ENCODE measurements around the gene FARS2.

The FARS2 gene

DNA sequence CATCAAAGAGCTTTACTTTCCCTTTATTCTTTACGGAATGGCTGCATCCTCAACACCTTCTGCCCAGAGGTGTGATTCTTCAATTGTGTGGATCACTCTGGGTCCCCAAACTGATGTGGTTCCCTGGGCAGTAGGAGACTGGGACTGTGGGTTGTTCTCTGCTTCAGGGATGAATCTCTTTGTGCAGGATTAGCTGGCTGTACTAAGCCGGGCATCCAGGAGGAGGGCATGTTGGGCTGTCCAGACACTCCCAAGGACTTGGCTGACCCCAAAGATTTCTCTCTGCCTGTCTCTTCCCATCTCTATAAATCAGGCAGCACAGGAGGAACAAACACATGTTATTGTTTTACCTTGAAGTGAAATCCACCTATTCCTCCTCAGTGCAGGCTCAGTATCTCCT is 15.3 kb downstream of the FARS2 start:
- no peaks in the 10 kb centered on the region for H3K36me3 ChIP-seq (ENCODE audit: control insufficient read depth, insufficient read depth, low read length, severe bottlenecking)
- no peaks in the 10 kb centered on the region for H3K4me1 ChIP-seq (ENCODE audit: control insufficient read depth, insufficient read depth, low read length)
- no peak overlapping the region for H3K9ac ChIP-seq (ENCODE audit: low read length)
- no peak for DNase-seq (ENCODE audit: low read depth)
- H3K9me3 ChIP-seq (ENCODE audit: control insufficient read depth, low read length): no peaks in the 10 kb centered on the region
- no peak overlapping the region for H3K4me3 ChIP-seq (ENCODE audit: low read length)
- no peaks in the 10 kb centered on the region for H3K27me3 ChIP-seq (replicated peaks; ENCODE audit: control insufficient read depth, insufficient read depth, low read length)

DNA sequence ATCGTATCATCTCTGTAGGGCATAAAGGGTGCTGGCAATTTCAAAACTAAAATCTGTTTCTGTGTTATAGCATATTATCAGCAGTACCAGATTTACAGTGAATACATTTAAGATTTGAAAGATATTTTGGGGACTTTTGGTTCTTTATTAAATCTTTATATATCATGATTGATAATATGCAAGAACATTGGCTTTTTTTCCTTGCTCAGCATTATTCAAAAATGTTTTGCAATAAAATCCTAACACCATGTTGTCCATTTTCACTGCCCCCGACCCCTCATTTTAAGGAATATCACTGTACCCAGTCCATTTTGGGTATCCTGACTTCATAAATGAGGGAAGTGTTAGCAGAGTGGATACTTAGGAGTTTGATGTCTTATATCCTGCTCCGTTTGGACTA is 16.3 kb downstream of the FARS2 start:
- Histone ChIP-seq H3K9me3 (ENCODE audit: control insufficient read depth, low read length) (no peaks in the 10 kb centered on the region), H3K9ac (ENCODE audit: low read length) (no peak overlapping the region), H3K4me3 (ENCODE audit: low read length) (no peak overlapping the region), H3K36me3 (ENCODE audit: control insufficient read depth, insufficient read depth, low read length, severe bottlenecking) (no peaks in the 10 kb centered on the region), H3K27me3 (replicated peaks; ENCODE audit: control insufficient read depth, insufficient read depth, low read length) (no peaks in the 10 kb centered on the region), H3K4me1 (ENCODE audit: control insufficient read depth, insufficient read depth, low read length) (no peaks in the 10 kb centered on the region)
- DNase-seq (ENCODE audit: low read depth): no peak

DNA sequence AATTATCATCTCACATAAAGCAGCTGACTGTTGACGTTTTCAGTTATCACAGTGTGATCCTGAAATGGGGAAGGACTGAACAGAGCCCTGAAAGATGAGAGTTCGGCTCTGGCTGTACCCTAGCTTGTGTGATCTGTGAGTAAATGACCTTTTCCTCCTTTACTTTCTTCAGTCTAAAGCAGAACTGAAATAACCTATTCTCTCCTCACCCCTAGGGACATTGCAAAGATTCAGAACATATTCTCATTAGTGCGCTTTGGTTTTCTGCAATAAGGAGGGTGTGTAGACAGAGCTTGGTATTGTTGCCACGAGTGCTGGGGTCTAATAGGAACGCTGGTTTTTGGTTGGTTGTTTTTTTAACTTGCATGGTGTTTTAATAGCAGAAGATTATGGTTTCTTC is 16.7 kb downstream of the FARS2 start:
- Histone ChIP-seq H3K27me3 (replicated peaks; ENCODE audit: control insufficient read depth, insufficient read depth, low read length) (no peaks in the 10 kb centered on the region), H3K9me3 (ENCODE audit: control insufficient read depth, low read length) (no peaks in the 10 kb centered on the region), H3K4me3 (ENCODE audit: low read length) (no peak overlapping the region), H3K4me1 (ENCODE audit: control insufficient read depth, insufficient read depth, low read length) (no peaks in the 10 kb centered on the region), H3K36me3 (ENCODE audit: control insufficient read depth, insufficient read depth, low read length, severe bottlenecking) (no peaks in the 10 kb centered on the region), H3K9ac (ENCODE audit: low read length) (no peak overlapping the region)
- no peak for DNase-seq (ENCODE audit: low read depth)

- Histone ChIP-seq H3K27me3 (replicated peaks; ENCODE audit: control insufficient read depth, insufficient read depth, low read length) (no peaks in the 10 kb centered on the region), H3K9me3 (ENCODE audit: control insufficient read depth, low read length) (no peaks in the 10 kb centered on the region), H3K9ac (ENCODE audit: low read length) (no peak overlapping the region), H3K4me3 (ENCODE audit: low read length) (no peak overlapping the region), H3K36me3 (ENCODE audit: control insufficient read depth, insufficient read depth, low read length, severe bottlenecking) (no peaks in the 10 kb centered on the region), H3K4me1 (ENCODE audit: control insufficient read depth, insufficient read depth, low read length) (no peaks in the 10 kb centered on the region)
- no peak for DNase-seq (ENCODE audit: low read depth)
These were observed 17.3 kb downstream of the FARS2 start for GRCh38 chr6:5278565-5279120.

GRCh38 chr6:5279891-5280338 is 18.6 kb downstream of the FARS2 start:
- Histone ChIP-seq H3K4me1 (ENCODE audit: control insufficient read depth, insufficient read depth, low read length) (no peaks in the 10 kb centered on the region), H3K27me3 (replicated peaks; ENCODE audit: control insufficient read depth, insufficient read depth, low read length) (no peaks in the 10 kb centered on the region), H3K9ac (ENCODE audit: low read length) (no peak overlapping the region), H3K9me3 (ENCODE audit: control insufficient read depth, low read length) (no peaks in the 10 kb centered on the region), H3K36me3 (ENCODE audit: control insufficient read depth, insufficient read depth, low read length, severe bottlenecking) (no peaks in the 10 kb centered on the region), H3K4me3 (ENCODE audit: low read length) (no peak overlapping the region)
- no peak for DNase-seq (ENCODE audit: low read depth)

DNA sequence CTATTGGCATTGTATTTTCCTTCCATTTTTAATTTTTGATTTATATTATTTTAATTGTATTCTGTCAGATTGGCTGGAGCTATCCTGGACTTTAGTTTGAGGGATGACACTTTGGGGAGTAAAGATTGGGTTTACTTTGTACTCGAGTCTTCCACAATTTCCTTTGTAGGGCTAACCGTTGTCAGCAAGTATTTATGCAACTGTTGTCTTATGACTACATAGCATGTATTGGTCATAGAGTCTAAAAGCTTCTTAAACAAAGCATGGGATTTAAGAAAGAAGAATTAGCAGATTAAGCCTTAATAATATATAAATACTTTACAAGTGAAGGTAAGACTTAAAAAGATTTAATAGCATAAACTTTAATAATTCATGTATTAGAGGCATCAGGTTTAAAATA is 19.6 kb downstream of the FARS2 start:
- DNase-seq (ENCODE audit: low read depth): no peak
- Histone ChIP-seq H3K36me3 (ENCODE audit: control insufficient read depth, insufficient read depth, low read length, severe bottlenecking) (no peaks in the 10 kb centered on the region), H3K4me1 (ENCODE audit: control insufficient read depth, insufficient read depth, low read length) (no peaks in the 10 kb centered on the region), H3K4me3 (ENCODE audit: low read length) (no peak overlapping the region), H3K27me3 (replicated peaks; ENCODE audit: control insufficient read depth, insufficient read depth, low read length) (no peaks in the 10 kb centered on the region), H3K9me3 (ENCODE audit: control insufficient read depth, low read length) (no peaks in the 10 kb centered on the region), H3K9ac (ENCODE audit: low read length) (no peak overlapping the region)

GRCh38 chr6:5282191-5282623 is 20.9 kb downstream of the FARS2 start:
- no peak for DNase-seq (ENCODE audit: low read depth)
- H3K4me1 ChIP-seq (ENCODE audit: control insufficient read depth, insufficient read depth, low read length): peaks cover 3% of the 10 kb centered on the region

GRCh38 chr6:5285081-5285480 is 23.8 kb downstream of the FARS2 start:
- Histone ChIP-seq H3K4me1 (ENCODE audit: control insufficient read depth, insufficient read depth, low read length) (peaks cover 12% of the 10 kb centered on the region), H3K9me3 (ENCODE audit: control insufficient read depth, low read length) (no peaks in the 10 kb centered on the region), H3K27me3 (replicated peaks; ENCODE audit: control insufficient read depth, insufficient read depth, low read length) (no peaks in the 10 kb centered on the region), H3K4me3 (ENCODE audit: low read length) (no peak overlapping the region), H3K9ac (ENCODE audit: low read length) (no peak overlapping the region), H3K36me3 (ENCODE audit: control insufficient read depth, insufficient read depth, low read length, severe bottlenecking) (no peaks in the 10 kb centered on the region)
- DNase-seq (ENCODE audit: low read depth): no peak

More at GRCh38 chr6:5282191-5282623, 20.9 kb downstream of the FARS2 start:
- Histone ChIP-seq H3K27me3 (replicated peaks; ENCODE audit: control insufficient read depth, insufficient read depth, low read length) (no peaks in the 10 kb centered on the region), H3K36me3 (ENCODE audit: control insufficient read depth, insufficient read depth, low read length, severe bottlenecking) (no peaks in the 10 kb centered on the region), H3K9me3 (ENCODE audit: control insufficient read depth, low read length) (no peaks in the 10 kb centered on the region), H3K9ac (ENCODE audit: low read length) (no peak overlapping the region), H3K4me3 (ENCODE audit: low read length) (no peak overlapping the region)

DNA sequence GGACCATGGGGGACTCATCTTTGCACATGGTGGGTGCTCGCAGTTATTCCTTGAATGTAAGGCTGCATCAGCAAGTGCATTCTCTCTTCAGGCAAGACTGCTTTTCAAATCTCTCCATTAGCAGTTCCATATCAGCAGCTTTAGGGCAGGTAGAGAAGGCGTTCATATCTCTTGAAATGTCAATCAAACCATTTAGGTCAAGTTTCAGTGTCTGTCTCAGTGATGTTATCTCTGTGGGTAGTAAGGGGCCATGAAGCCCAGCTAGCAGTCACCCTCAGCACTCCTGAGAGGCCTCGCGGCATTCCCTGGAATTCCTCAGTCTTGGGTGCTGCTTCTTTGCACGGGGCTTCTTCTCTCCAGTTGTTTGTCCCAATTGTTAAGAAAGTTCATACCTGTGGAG is 24.2 kb downstream of the FARS2 start:
- peaks cover 12% of the 10 kb centered on the region for H3K4me1 ChIP-seq (ENCODE audit: control insufficient read depth, insufficient read depth, low read length)
- no peak for DNase-seq (ENCODE audit: low read depth)
- H3K9me3 ChIP-seq (ENCODE audit: control insufficient read depth, low read length): no peaks in the 10 kb centered on the region
- no peaks in the 10 kb centered on the region for H3K27me3 ChIP-seq (replicated peaks; ENCODE audit: control insufficient read depth, insufficient read depth, low read length)
- no peaks in the 10 kb centered on the region for H3K36me3 ChIP-seq (ENCODE audit: control insufficient read depth, insufficient read depth, low read length, severe bottlenecking)
- H3K4me3 ChIP-seq (ENCODE audit: low read length): no peak overlapping the region
- H3K9ac ChIP-seq (ENCODE audit: low read length): no peak overlapping the region

GRCh38 chr6:5286780-5287179 is 25.5 kb downstream of the FARS2 start:
- Histone ChIP-seq H3K9ac (ENCODE audit: low read length) (no peak overlapping the region), H3K4me3 (ENCODE audit: low read length) (no peak overlapping the region), H3K4me1 (ENCODE audit: control insufficient read depth, insufficient read depth, low read length) (peaks cover 12% of the 10 kb centered on the region), H3K36me3 (ENCODE audit: control insufficient read depth, insufficient read depth, low read length, severe bottlenecking) (no peaks in the 10 kb centered on the region), H3K27me3 (replicated peaks; ENCODE audit: control insufficient read depth, insufficient read depth, low read length) (no peaks in the 10 kb centered on the region), H3K9me3 (ENCODE audit: control insufficient read depth, low read length) (no peaks in the 10 kb centered on the region)
- DNase-seq (ENCODE audit: low read depth): no peak

DNA sequence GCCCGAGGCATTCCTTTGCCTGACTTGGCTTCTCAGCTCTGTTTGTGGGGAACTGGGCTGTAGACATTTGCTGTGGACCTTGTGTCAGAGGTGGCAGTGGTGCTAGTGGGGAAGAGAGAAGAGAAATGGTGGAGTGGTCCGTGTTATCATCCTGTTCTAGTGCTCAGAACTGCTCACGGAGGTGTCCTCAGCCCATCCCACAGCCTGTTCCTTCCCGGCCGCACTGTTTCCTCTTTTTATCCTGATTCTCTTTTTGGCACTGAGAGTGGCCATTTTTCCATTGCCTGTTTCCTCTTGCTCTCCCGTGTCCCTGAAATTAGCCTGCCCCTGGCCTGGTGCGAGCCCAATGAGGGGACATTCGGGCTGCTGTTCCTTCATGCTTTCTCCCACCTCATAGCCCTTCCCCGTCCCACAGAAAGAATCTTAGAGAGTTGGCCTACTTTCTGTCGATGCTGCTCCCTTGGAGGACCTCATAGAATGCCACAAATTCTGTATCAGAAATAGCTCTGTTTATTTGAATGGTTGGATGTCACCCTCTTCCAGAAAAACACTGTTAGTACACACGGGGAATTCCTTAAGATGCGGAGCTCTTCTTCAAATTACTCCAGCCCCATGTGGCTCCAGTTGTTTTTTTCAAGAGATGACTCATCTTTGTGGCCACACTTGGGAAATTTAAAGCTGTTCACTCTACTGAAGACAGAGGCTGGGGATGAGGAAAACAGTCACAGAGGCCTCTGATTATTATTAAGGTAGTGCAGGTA is 26.1 kb downstream of the FARS2 start:
- Histone ChIP-seq H3K4me3 (ENCODE audit: low read length) (peak overlapping the region; percentile 21), H3K9ac (ENCODE audit: low read length) (no peak overlapping the region), H3K27me3 (replicated peaks; ENCODE audit: control insufficient read depth, insufficient read depth, low read length) (no peaks in the 10 kb centered on the region), H3K4me1 (ENCODE audit: control insufficient read depth, insufficient read depth, low read length) (peaks cover 12% of the 10 kb centered on the region), H3K36me3 (ENCODE audit: control insufficient read depth, insufficient read depth, low read length, severe bottlenecking) (no peaks in the 10 kb centered on the region), H3K9me3 (ENCODE audit: control insufficient read depth, low read length) (no peaks in the 10 kb centered on the region)
- peak; percentile 74 for DNase-seq (ENCODE audit: low read depth)

GRCh38 chr6:5287966-5288297 is 26.6 kb downstream of the FARS2 start:
- DNase-seq (ENCODE audit: low read depth): no peak
- peaks cover 12% of the 10 kb centered on the region for H3K4me1 ChIP-seq (ENCODE audit: control insufficient read depth, insufficient read depth, low read length)
- no peak overlapping the region for H3K9ac ChIP-seq (ENCODE audit: low read length)
- no peaks in the 10 kb centered on the region for H3K36me3 ChIP-seq (ENCODE audit: control insufficient read depth, insufficient read depth, low read length, severe bottlenecking)
- no peaks in the 10 kb centered on the region for H3K27me3 ChIP-seq (replicated peaks; ENCODE audit: control insufficient read depth, insufficient read depth, low read length)
- no peaks in the 10 kb centered on the region for H3K9me3 ChIP-seq (ENCODE audit: control insufficient read depth, low read length)
- H3K4me3 ChIP-seq (ENCODE audit: low read length): no peak overlapping the region
